ENCODE results near the gene RACGAP1. TPM values are rescaled to one million over a fixed set of nuclear protein-coding genes. Genes with fewer than 3 reads are reported as not detected.

The RACGAP1 gene
- total RNA-seq, 1 experiment from 2014 or later = 95.3 TPM

GRCh38 chr12:50059440-50060119, 34.3 kb upstream of the RACGAP1 start:
- no peak overlapping the region for H3K4me3 ChIP-seq (ENCODE audit: low read length)
- TF ChIP-seq EZH2 (IDR thresholded peaks at IDR 0.05; ENCODE audit: low read length, unreplicated experiment) (no peak), EZH2phosphoT487 (IDR thresholded peaks at IDR 0.05; ENCODE audit: borderline replicate concordance, low read length) (no peak)
- TF ChIP-seq, protein P1, sequence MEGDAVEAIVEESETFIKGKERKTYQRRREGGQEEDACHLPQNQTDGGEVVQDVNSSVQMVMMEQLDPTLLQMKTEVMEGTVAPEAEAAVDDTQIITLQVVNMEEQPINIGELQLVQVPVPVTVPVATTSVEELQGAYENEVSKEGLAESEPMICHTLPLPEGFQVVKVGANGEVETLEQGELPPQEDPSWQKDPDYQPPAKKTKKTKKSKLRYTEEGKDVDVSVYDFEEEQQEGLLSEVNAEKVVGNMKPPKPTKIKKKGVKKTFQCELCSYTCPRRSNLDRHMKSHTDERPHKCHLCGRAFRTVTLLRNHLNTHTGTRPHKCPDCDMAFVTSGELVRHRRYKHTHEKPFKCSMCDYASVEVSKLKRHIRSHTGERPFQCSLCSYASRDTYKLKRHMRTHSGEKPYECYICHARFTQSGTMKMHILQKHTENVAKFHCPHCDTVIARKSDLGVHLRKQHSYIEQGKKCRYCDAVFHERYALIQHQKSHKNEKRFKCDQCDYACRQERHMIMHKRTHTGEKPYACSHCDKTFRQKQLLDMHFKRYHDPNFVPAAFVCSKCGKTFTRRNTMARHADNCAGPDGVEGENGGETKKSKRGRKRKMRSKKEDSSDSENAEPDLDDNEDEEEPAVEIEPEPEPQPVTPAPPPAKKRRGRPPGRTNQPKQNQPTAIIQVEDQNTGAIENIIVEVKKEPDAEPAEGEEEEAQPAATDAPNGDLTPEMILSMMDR (conservative IDR thresholded peaks at IDR 0.05; ENCODE audit: low read depth, low read length) = no peak
- DNase-seq (no peak), ATAC-seq (no peak)
- no peaks in the 10 kb centered on the region for H3K79me2 ChIP-seq (ENCODE audit: low read length)
- H2AFZ ChIP-seq (ENCODE audit: low read length) = no peak overlapping the region
- no peaks in the 10 kb centered on the region for H3K9me3 ChIP-seq (ENCODE audit: low read length)
- intact Hi-C loops (cut with micrococcal nuclease) = loop anchor here (5.0 kb wide), 1 partner anchor 282 kb away; no protein-coding TSS in a partner anchor
- ChIA-PET CTCF (no interaction called here), POLR2A (ENCODE audit: unreplicated experiment) (interaction anchor here (0.6 kb wide), 1 partner anchor 25 kb away, joined by 9 read pairs; no protein-coding TSS in a partner anchor)
- no peaks in the 10 kb centered on the region for H3K27me3 ChIP-seq (ENCODE audit: low read length)
- no peak overlapping the region for H3K27ac ChIP-seq (ENCODE audit: low read length)
- H3K9ac ChIP-seq (ENCODE audit: low read length) = no peak overlapping the region
- H3K4me1 ChIP-seq (ENCODE audit: insufficient read depth, low read length) = peaks cover 11% of the 10 kb centered on the region
- no peaks in the 10 kb centered on the region for H3K9me2 ChIP-seq (replicated peaks; ENCODE audit: low read length)
- no peak overlapping the region for H3K4me2 ChIP-seq (ENCODE audit: low read length)
- no peaks in the 10 kb centered on the region for H3K36me3 ChIP-seq (ENCODE audit: low read depth, low read length)
- H3F3A ChIP-seq (ENCODE audit: low read length, unreplicated experiment) = no peaks in the 10 kb centered on the region
- no peaks in the 10 kb centered on the region for H4K20me1 ChIP-seq (ENCODE audit: low read length)
- BruUV-seq (replicated peaks) = no TSS peak

- Histone ChIP-seq H3K27ac (ENCODE audit: low read length) (no peak overlapping the region), H3F3A (ENCODE audit: low read length, unreplicated experiment) (no peaks in the 10 kb centered on the region), H3K9ac (ENCODE audit: low read length) (no peak overlapping the region), H3K9me3 (ENCODE audit: low read length) (no peaks in the 10 kb centered on the region), H3K36me3 (ENCODE audit: low read depth, low read length) (no peaks in the 10 kb centered on the region), H2AFZ (ENCODE audit: low read length) (no peak overlapping the region), H3K9me2 (replicated peaks; ENCODE audit: low read length) (no peaks in the 10 kb centered on the region), H3K4me1 (ENCODE audit: insufficient read depth, low read length) (peaks cover 11% of the 10 kb centered on the region), H3K27me3 (ENCODE audit: low read length) (no peaks in the 10 kb centered on the region), H3K4me3 (ENCODE audit: low read length) (no peak overlapping the region), H3K79me2 (ENCODE audit: low read length) (no peaks in the 10 kb centered on the region), H4K20me1 (ENCODE audit: low read length) (no peaks in the 10 kb centered on the region), H3K4me2 (ENCODE audit: low read length) (no peak overlapping the region)
- ChIA-PET CTCF (no interaction called here), POLR2A (ENCODE audit: unreplicated experiment) (interaction anchor here (0.6 kb wide), 1 partner anchor 26 kb away, joined by 9 read pairs; no protein-coding TSS in a partner anchor)
- intact Hi-C loops (cut with micrococcal nuclease) = loop anchor here (5.0 kb wide), 1 partner anchor 282 kb away; no protein-coding TSS in a partner anchor
- BruUV-seq (replicated peaks) = no TSS peak
- TF ChIP-seq, protein P1 (conservative IDR thresholded peaks at IDR 0.05; ENCODE audit: low read depth, low read length) = no peak
- TF ChIP-seq EZH2 (IDR thresholded peaks at IDR 0.05; ENCODE audit: low read length, unreplicated experiment) = no peak
- no peak for TF ChIP-seq EZH2phosphoT487 (IDR thresholded peaks at IDR 0.05; ENCODE audit: borderline replicate concordance, low read length)
- ATAC-seq (no peak), DNase-seq (no peak)
Measured at GRCh38 chr12:50058743-50059312, 33.5 kb upstream of the RACGAP1 start.

Measured in PC-3 (cell line).